H9 (cell line): ENCODE data around the gene WASF3. TPM values are rescaled to one million over a fixed set of nuclear protein-coding genes. Genes with fewer than 3 reads are reported as not detected.

Experiments used
- DNase-seq: peaks from one replicate; pipeline ENCODE4 v3.0.0-alpha.2; 2017
- H2AFZ ChIP-seq: one replicate; pipeline ENCODE4 v1.6.1; 2013; ENCODE audit warnings: mild to moderate bottlenecking, low read length, control low read depth, moderate library complexity
- H2AK5ac ChIP-seq: 2 replicates; pipeline ENCODE4 v1.6.1; 2013; ENCODE audit warnings: low read length, control low read depth, mixed read lengths; ENCODE audit not compliant: insufficient read length
- H2BK120ac ChIP-seq: one replicate; pipeline ENCODE4 v1.6.1; 2013; ENCODE audit warnings: low read depth, mild to moderate bottlenecking, low read length, control low read depth, inconsistent platforms; ENCODE audit not compliant: poor library complexity, severe bottlenecking
- H2BK12ac ChIP-seq: 2 replicates; pipeline ENCODE4 v1.6.1; 2013; ENCODE audit warnings: low read length, control low read depth, mixed read lengths, low read depth; ENCODE audit not compliant: insufficient read length
- H2BK15ac ChIP-seq: 2 replicates; pipeline ENCODE4 v1.6.1; 2013; ENCODE audit warnings: low read depth, low read length, control low read depth
- H2BK20ac ChIP-seq: one replicate; pipeline ENCODE4 v1.6.1; 2013; ENCODE audit warnings: low read depth, mild to moderate bottlenecking, low read length, control low read depth, inconsistent platforms; ENCODE audit not compliant: poor library complexity, severe bottlenecking
- H2BK5ac ChIP-seq: 2 replicates; pipeline ENCODE4 v1.6.1; 2013; ENCODE audit warnings: low read length, control low read depth, mixed read lengths; ENCODE audit not compliant: insufficient read length
- H3K14ac ChIP-seq: 2 replicates; pipeline ENCODE4 v1.6.1; 2013; ENCODE audit warnings: low read length, control low read depth; ENCODE audit not compliant: insufficient read depth
- H3K18ac ChIP-seq: 2 replicates; pipeline ENCODE4 v1.6.1; 2013; ENCODE audit warnings: low read depth, mild to moderate bottlenecking, mixed read lengths, low read length, control low read depth; ENCODE audit not compliant: insufficient read length
- H3K23ac ChIP-seq: 2 replicates; pipeline ENCODE4 v1.6.1; 2013; ENCODE audit warnings: low read length, control low read depth, mixed read lengths, low read depth; ENCODE audit not compliant: insufficient read length
- H3K23me2 ChIP-seq: 2 replicates; pipeline ENCODE4 v1.6.1; 2013; ENCODE audit warnings: low read depth, mild to moderate bottlenecking, mixed read lengths, low read length, control low read depth; ENCODE audit not compliant: insufficient read length, poor library complexity, severe bottlenecking
- H3K27ac ChIP-seq: 2 replicates; pipeline ENCODE4 v1.5.1; 2013; ENCODE audit warnings: low read length, control low read depth, mixed read lengths, low read depth; ENCODE audit not compliant: insufficient read length
- H3K27me3 ChIP-seq: 2 replicates; pipeline ENCODE4 v1.6.1; 2013; ENCODE audit warnings: low read length, control low read depth, inconsistent platforms; ENCODE audit not compliant: insufficient read depth
- H3K4ac ChIP-seq: 2 replicates; pipeline ENCODE4 v1.6.1; 2013; ENCODE audit warnings: low read depth, mild to moderate bottlenecking, control low read depth, inconsistent platforms, low read length, moderate library complexity
- H3K4me1 ChIP-seq: 2 replicates; pipeline ENCODE4 v1.6.1; 2013; ENCODE audit warnings: low read length, control low read depth, inconsistent platforms; ENCODE audit not compliant: insufficient read depth
- H3K4me2 ChIP-seq: 2 replicates; pipeline ENCODE4 v1.6.1; 2013; ENCODE audit warnings: low read length, control low read depth, mixed read lengths; ENCODE audit not compliant: insufficient read length, insufficient read depth
- H3K56ac ChIP-seq: 2 replicates; pipeline ENCODE4 v1.6.1; 2013; ENCODE audit warnings: low read depth, mild to moderate bottlenecking, mixed read lengths, low read length, control low read depth; ENCODE audit not compliant: insufficient read length
- H3K79me1 ChIP-seq: 2 replicates; pipeline ENCODE4 v1.6.1; 2013; ENCODE audit warnings: low read depth, mild to moderate bottlenecking, moderate library complexity, low read length, control low read depth, inconsistent platforms; ENCODE audit not compliant: insufficient read depth, poor library complexity, severe bottlenecking
- H3K79me2 ChIP-seq: 2 replicates; pipeline ENCODE4 v1.6.1; 2013; ENCODE audit warnings: low read length, control low read depth, inconsistent platforms; ENCODE audit not compliant: insufficient read depth
- H3K9ac ChIP-seq: 2 replicates; pipeline ENCODE4 v1.6.1; 2013; ENCODE audit warnings: low read length, control low read depth, mixed read lengths; ENCODE audit not compliant: insufficient read length; ENCODE audit errors: extremely low read depth
- H3K9me3 ChIP-seq: one replicate; pipeline ENCODE4 v1.6.1; 2013; ENCODE audit warnings: low read depth, low read length, inconsistent platforms; ENCODE audit not compliant: control insufficient read depth
- H3T11ph ChIP-seq: one replicate; pipeline ENCODE4 v1.6.1; 2013; ENCODE audit warnings: mild to moderate bottlenecking, low read length, control low read depth, inconsistent platforms
- H4K20me1 ChIP-seq: one replicate; pipeline ENCODE4 v1.6.1; 2013; ENCODE audit not compliant: control insufficient read depth, insufficient read length, insufficient read depth
- H4K5ac ChIP-seq: 2 replicates; pipeline ENCODE4 v1.6.1; 2013; ENCODE audit warnings: low read depth, mild to moderate bottlenecking, mixed read lengths, low read length, control low read depth; ENCODE audit not compliant: insufficient read length
- H4K8ac ChIP-seq: replicated peaks from 2 replicates; pipeline ENCODE4 v1.6.1; 2013; ENCODE audit warnings: low read length, control low read depth, mixed read lengths, low read depth; ENCODE audit not compliant: insufficient read length
- H4K91ac ChIP-seq: 2 replicates; pipeline ENCODE4 v1.6.1; 2013; ENCODE audit warnings: low read depth, mild to moderate bottlenecking, moderate library complexity, mixed read lengths, low read length, control low read depth; ENCODE audit not compliant: insufficient read length
- H3K27ac Mint-ChIP-seq, 3 experiments: 2 replicates in 2 of 3; 3 replicates in 1 of 3; pipeline ENCODE4 v1.8.0; 2020 to 2021; ENCODE audit warnings: mixed read lengths in 3 of 3, mild to moderate bottlenecking in 1 of 3, moderate library complexity in 1 of 3
- H3K27me3 Mint-ChIP-seq: 2 replicates; pipeline ENCODE4 v1.8.0; 2021; ENCODE audit warnings: low read depth, mild to moderate bottlenecking, moderate library complexity, mixed read lengths
- H3K36me3 Mint-ChIP-seq, 3 experiments: 2 replicates in 2 of 3; 3 replicates in 1 of 3; pipeline ENCODE4 v1.8.0; 2020 to 2021; ENCODE audit warnings: low read depth in 3 of 3, mixed read lengths in 3 of 3; ENCODE audit not compliant: insufficient read depth in 1 of 3
- H3K4me1 Mint-ChIP-seq, 2 experiments: 2 replicates each; pipeline ENCODE4 v1.8.0; 2020; ENCODE audit warnings: mixed read lengths in 2 of 2
- H3K4me3 Mint-ChIP-seq, 2 experiments: 2 replicates in 1 of 2; 3 replicates in 1 of 2; pipeline ENCODE4 v1.8.0; 2020 to 2021; ENCODE audit warnings: mild to moderate bottlenecking in 2 of 2, mixed read lengths in 2 of 2, moderate library complexity in 1 of 2
- H3K9me3 Mint-ChIP-seq, 2 experiments: 2 replicates in 1 of 2; 3 replicates in 1 of 2; pipeline ENCODE4 v1.8.0; 2020; ENCODE audit warnings: mild to moderate bottlenecking in 2 of 2, mixed read lengths in 2 of 2, moderate library complexity in 1 of 2
- total RNA-seq: library from RNA; stranded (reverse); gene quantifications from 2 replicates; pipeline ENCODE4 v1.2.1, GENCODE V29; 2021
- TF ChIP-seq, protein P1 (sequence below): fragments of 200-600 bp; sonication (generic); conservative IDR thresholded peaks from 3 replicates; pipeline ENCODE4 v1.8.0; 2021; ENCODE audit warnings: antibody characterized with exemption, mild to moderate bottlenecking

Gene WASF3
- total RNA-seq, 1 experiment from 2014 or later: 22.2 TPM

DNA sequence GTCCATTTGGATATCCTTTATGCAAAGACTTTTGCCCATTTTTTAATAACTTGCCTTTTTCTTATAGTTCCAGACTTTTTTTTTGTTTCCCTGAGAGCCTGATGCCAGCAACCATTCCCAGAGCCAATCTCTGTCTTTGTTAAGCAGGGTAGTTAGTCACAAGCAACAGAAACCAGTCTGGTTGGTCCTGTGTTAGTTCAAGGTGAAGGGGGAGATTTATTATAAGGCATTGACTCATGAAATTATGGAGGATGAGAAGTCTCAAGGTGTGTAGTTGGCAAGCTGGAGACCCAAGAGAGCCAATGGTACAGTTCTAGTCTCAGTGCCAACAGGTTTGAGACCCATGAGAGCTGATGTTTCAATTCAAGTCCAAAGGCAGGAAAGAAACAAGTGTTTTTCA, 170.2 kb downstream of the WASF3 start:
- Histone ChIP-seq H3K79me2 (no peaks in the 10 kb centered on the region), H2BK12ac (no peak overlapping the region), H3K9ac (no peak overlapping the region), H3K27ac (no peak overlapping the region), H3T11ph (no peak overlapping the region), H3K4me1 (no peaks in the 10 kb centered on the region), H4K20me1 (no peaks in the 10 kb centered on the region), H3K79me1 (no peaks in the 10 kb centered on the region), H2BK20ac (no peak overlapping the region), H3K14ac (no peak overlapping the region), H3K9me3 (peaks cover 4% of the 10 kb centered on the region), H2AK5ac (no peak overlapping the region), H3K23ac (no peak overlapping the region), H2AFZ (no peak overlapping the region), H2BK15ac (no peak overlapping the region), H4K8ac (no peak overlapping the region), H3K18ac (no peak overlapping the region), H2BK5ac (no peak overlapping the region), H3K4ac (no peak overlapping the region), H3K23me2 (no peaks in the 10 kb centered on the region), H4K5ac (no peak overlapping the region), H4K91ac (no peak overlapping the region), H3K4me2 (no peak overlapping the region), H3K27me3 (no peaks in the 10 kb centered on the region), H3K56ac (no peak overlapping the region), H2BK120ac (no peak overlapping the region)
- H3K27ac Mint-ChIP-seq: no peak overlapping the region
- DNase-seq: no peak
- H3K27me3 Mint-ChIP-seq: peaks cover 7% of the 10 kb centered on the region
- no peaks in the 10 kb centered on the region for H3K4me1 Mint-ChIP-seq
- no peak overlapping the region for H3K4me3 Mint-ChIP-seq
- TF ChIP-seq, protein P1, sequence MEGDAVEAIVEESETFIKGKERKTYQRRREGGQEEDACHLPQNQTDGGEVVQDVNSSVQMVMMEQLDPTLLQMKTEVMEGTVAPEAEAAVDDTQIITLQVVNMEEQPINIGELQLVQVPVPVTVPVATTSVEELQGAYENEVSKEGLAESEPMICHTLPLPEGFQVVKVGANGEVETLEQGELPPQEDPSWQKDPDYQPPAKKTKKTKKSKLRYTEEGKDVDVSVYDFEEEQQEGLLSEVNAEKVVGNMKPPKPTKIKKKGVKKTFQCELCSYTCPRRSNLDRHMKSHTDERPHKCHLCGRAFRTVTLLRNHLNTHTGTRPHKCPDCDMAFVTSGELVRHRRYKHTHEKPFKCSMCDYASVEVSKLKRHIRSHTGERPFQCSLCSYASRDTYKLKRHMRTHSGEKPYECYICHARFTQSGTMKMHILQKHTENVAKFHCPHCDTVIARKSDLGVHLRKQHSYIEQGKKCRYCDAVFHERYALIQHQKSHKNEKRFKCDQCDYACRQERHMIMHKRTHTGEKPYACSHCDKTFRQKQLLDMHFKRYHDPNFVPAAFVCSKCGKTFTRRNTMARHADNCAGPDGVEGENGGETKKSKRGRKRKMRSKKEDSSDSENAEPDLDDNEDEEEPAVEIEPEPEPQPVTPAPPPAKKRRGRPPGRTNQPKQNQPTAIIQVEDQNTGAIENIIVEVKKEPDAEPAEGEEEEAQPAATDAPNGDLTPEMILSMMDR: no peak
- H3K9me3 Mint-ChIP-seq: peaks cover 9 to 10% of the 10 kb centered on the region in 2 experiments; a peak in 4 of 5 replicates
- H3K36me3 Mint-ChIP-seq: peaks cover 3 to 8% (median 3%) of the 10 kb centered on the region in 3 experiments; a peak in 3 of 7 replicates
